Middle frontal gyrus (tissue), 1 donor: ENCODE results near the gene ADGRV1.

Experiments
- DNase-seq: peaks from one replicate; pipeline ENCODE4 v3.0.0-alpha.2; 2015; ENCODE audit warnings: low spot score; ENCODE audit errors: extremely low spot score

The ADGRV1 gene

DNA sequence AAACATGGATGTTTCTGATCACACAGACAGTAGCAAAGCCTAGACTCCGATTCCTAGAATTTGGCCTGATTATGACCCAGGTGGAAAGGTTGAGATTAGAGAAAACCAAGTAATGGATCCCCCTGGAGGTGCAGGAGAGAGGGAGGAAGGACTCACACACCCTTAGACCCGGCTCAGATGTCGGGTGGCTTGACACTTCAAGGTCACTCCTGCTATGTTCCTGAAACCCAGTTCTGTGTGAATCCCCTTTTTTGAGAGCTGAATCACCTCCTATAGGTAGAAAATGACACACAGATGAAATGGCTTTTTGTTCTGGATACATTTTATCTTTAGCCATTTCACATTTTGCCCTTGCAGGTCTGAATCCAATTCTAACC lies 631.7 kb downstream of the ADGRV1 start:
- DNase-seq = no peak

- DNase-seq = no peak
These were observed 636.3 kb downstream of the ADGRV1 start for GRCh38 chr5:91194824-91195381.

DNA sequence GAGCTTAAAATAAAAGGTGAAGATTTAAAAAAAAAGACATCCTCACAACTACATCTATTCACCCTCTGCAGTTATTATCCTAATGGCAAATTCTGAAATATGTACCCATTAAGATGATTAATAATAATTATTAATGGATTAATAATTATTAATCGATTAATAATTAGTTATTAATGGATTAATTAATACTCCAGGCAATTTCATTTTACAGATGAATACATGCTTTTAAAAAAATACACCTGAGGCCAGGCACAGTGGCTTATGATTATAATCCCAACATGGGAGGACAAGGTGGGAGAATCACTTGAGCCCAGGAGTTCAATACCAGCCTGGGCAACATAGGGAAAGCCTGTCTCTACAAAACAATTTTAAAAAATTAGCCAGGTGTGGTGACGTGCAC lies 642.1 kb downstream of the ADGRV1 start:
- no peak for DNase-seq

GRCh38 chr5:91206103-91206502 lies 647.5 kb downstream of the ADGRV1 start:
- DNase-seq = no peak

DNA sequence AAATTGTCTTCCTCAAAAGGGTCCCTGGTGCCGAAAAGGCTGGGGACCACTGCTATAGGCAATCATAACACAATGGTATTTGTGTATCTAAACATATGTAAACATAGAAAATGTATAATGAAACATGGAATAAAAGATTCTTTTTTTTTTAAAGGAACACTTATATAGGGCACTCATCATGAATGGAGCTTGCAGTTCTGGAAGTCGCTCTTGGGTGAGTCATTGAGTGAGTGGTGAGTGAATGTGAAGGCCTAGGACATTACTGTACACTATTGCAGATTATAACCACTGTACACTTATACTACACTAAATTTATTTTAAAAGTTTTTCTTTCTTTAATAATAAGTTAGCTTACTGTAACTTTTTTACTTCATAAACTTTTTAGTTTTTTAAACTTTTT lies 648.1 kb downstream of the ADGRV1 start:
- DNase-seq = no peak

DNA sequence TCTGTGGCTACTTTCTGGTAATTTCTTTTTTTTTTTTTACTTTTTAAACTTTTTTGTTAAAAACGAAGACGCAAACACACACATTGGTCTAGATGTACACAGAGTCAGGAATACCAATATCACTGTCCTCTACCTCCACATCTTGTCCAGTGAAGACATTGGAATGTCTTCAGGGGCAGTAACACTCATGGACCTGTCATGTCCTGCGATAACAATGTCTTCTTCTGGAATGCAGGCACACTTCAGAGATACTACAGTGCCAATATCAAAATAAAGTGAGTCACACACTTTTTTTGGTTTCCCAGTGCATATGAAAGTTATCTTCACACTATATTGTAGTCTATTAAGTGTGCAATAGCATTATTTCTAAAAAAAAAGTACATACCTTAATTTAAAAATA lies 648.7 kb downstream of the ADGRV1 start:
- DNase-seq = no peak

- DNase-seq = no peak
These were observed 653.6 kb downstream of the ADGRV1 start for GRCh38 chr5:91211997-91212713.

GRCh38 chr5:91212714-91213092 lies 654.1 kb downstream of the ADGRV1 start:
- no peak for DNase-seq
